Globus pallidus (tissue), 1 donor: ENCODE results near the gene MUC12.
"Not testable (repeated sequence)": the region's sequence is repeated elsewhere in the genome, so short reads cannot be mapped to it uniquely, and the experiment has no call there.

Experiments used
- DNase-seq: peaks from one replicate; pipeline ENCODE4 v3.0.0-alpha.2; 2015; ENCODE audit warnings: low spot score

The MUC12 gene

GRCh38 chr7:100962537-100962936 lies 6.8 kb upstream of the MUC12 start:
- DNase-seq: no peak

DNA sequence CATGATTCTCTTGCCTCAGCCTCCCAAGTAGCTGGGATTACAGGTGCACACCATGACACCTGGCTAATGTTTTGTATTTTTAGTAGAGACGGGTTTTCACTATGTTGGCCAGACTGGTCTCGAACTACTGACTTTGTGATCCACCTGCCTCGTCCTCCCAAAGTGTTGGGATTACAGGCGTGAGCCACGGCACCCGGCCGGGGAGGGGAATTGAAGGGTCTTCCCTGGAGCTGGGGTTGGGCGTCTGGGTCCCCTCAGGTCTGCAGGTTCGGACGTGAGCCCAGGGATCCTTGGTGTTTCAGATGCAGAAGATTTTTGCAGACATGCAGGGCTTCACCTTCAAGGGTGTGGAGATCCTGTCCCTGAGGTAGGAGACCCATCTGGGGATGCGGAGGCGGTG lies 6.0 kb upstream of the MUC12 start:
- DNase-seq: no peak

GRCh38 chr7:100963874-100964273 lies 5.5 kb upstream of the MUC12 start:
- no peak for DNase-seq

DNA sequence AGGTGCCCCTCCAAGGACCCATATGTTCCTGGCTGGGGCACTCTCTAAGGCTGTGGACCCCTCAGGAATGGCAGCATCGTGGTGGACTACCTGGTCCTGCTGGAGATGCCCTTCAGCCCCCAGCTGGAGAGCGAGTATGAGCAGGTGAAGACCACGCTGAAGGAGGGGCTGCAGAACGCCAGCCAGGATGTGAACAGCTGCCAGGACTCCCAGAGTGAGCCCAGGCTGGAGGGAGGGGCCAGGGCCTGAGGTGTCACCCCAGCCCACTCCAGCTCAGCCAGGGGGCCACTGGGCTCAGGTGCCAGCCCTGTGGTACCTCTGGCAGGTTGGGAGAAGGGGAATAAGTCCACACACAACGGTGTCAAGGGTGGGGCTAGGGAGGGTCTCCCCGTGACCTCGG lies 4.7 kb upstream of the MUC12 start:
- DNase-seq: no peak

DNA sequence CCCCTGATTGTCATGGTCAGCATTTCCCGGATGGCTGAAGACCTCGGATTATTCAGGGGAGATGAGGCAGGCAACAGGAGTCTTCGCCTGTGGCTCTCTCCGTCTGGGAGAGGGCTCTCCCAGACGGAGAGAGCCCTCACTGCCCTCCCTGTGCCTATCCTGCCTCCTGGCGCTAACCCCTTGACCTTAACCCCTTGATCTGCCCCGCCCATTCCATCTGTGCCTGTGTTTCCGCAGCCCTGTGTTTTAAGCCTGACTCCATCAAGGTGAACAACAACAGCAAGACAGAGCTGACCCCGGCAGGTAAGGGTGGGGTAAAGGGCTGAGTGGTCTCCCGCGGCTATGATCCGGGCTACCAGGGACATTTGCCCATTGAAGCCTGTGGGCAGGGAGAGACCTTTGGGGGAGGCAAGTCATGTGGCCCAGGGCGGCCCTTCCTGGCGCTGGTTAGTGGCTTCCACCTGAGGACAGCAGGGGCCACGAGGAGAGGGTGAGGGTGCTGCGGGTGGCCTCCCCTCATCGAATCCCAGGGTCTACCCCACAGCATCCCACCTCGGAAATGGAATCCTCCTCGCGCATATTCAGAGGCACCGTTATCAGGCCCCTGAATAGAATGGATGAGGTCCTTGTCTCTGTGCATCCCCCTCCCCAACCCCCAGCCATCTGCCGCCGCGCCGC lies 4.2 kb upstream of the MUC12 start:
- no peak for DNase-seq

DNA sequence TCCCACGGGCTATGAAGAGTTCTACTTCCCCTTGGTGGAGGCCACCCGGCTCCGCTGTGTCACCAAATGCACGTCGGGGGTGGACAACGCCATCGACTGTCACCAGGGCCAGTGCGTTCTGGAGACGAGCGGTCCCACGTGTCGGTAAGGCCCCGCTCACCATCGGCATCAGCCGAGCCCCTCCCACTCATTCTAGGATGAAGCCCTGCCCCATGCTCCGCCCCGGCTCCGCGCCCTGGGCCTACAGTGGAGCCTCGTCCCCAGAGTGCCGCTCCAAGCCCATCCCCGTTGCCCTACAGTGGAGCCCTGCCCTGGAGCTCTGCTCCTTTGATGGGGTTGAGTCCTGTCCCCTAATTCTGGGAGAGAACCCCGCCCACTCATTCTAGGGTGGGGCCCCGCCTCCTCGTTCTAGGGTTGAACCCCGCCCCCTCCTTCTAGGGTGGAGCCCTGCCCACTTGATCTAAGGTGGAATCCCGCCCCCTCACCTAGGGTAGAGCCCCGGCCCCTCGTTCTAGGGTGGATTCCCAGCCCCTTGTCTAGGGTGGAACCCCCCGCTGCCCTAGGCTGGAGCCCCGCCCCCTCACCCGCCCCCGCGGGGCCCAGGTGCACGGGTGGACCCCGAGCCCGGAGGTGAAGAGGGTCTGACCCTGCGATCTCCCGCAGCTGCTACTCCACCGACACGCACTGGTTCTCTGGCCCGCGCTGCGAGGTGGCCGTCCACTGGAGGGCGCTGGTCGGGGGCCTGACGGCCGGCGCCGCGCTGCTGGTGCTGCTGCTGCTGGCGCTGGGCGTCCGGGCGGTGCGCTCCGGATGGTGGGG lies 3.4 kb upstream of the MUC12 start:
- DNase-seq: peak; percentile 13

GRCh38 chr7:100966542-100967291 lies 2.6 kb upstream of the MUC12 start:
- DNase-seq: no peak

DNA sequence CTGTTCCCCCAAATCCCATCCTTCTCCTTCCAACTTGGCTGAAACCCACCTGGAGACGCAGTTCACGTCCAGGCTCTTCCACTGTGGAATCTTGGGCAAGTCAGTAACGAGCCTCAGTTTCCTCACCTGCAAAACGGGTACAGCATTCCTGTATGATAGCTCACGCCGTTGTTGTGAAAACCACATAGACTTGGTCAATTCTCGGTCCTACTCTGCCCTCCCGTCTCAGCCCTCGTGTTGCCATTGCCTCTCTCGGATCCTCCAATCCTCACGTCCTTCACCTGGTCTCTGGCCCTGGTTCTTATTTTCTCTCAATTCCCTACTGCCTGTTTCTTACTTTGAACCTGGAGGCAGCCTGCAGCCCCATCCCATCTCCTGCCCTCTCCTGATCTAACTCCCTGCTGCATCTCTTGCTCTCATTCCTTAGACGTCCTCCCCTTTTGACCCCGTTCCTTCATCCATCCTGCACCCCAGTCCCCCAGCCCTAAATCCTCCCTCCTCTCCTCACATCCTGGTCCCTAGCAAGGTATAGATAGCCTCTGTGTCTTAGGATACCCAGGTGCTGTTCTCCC lies 2.0 kb upstream of the MUC12 start:
- no peak for DNase-seq

DNA sequence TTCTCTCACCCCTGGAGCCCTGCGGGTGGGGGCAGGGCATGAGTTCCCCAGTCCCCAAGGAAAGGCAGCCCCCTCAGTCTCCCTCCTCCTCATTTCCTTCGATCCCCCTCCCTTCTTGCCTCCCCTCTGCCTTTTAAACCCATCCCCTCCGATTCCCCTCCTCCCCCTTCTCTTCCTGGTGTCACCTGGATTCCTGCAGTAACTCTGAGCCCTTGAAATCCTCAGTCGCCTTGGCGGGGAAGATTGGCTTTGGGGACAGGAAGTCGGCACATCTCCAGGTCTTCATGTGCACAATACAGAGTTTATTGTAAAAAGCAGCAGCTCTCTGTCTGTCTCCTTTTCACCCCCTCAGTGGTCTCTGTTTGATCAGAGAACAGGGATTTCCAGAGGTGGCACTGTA lies 1.3 kb upstream of the MUC12 start:
- DNase-seq: no peak

DNA sequence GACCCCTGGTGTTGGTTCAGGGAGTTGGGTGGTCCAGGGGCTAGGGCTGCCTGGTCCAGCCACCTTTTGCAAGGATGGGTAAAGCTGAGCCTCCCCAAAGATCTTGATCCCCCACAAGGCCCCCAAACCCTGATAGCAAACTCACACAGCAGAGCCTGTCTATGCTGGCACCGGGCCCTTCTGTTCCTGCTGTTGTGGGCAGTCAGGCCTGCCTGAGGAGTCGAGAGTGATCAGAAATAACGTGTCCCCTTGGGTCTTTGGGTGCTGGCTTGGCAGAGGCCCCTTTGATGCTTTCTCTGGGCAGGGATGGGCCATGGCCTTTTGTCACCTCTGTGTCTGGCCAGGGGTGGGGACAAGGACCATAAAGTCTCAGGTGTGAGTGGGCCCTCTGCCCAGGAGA lies 715 bp upstream of the MUC12 start:
- DNase-seq: no peak

DNA sequence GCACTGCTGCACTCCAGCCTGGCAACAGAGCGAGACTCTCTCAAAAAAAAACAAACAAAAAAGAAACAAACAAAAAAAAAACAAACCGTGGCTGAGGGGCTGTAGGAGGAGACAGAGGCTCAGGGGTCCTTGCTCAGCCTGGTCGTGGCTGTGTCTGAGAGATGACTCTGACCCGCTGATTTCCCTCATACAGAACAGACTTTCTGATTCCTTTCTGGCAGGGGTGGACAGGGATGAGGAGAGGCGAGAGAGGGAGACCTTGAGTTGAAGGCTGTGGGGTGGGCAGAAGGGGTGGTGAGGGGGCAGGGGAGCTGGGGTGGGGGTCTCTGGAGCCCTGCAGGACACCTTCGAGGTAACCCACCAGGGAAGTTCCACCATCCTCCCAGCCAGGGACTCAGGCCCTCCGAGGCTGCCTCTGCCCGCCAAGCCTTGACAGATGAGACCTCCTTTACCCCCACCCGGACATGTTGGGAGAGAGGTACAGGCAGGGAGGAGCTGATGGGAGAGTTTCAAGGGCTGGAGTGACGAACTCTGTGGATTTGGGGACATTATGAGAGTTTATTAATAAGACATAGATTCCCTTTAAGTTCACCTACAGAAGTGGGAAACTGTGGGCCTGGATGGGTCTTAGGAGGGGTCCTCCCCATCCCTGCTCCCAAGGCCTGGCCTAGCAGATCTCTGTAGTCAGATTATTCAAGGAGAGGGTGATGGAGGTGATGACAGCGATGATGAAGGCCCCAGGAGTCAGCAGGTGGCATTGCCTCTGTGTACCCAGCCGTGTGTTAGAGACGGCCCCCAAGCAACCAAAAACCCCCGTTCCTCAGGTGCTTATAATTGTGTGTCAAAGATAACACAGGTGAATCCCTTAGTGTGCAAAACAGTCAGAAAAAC lies 2.0 kb downstream of the MUC12 start:
- DNase-seq: no peak

DNA sequence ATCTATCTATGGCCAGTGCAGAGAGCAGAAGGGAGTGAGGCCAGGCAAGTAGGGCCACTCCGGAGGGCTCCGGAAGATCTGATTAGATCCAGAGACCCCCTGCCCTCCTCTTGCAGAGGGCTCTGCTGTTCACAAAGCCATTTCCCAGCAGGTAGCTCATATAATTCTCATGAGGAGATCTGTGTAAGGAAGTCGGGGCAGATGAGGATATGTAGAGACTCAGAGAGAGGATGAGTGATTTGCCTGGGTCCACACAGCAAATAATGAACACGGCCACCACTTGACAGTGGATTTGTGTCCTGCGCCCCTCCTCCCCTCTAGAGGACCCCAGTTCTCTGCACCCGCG lies 2.6 kb downstream of the MUC12 start:
- no peak for DNase-seq

DNA sequence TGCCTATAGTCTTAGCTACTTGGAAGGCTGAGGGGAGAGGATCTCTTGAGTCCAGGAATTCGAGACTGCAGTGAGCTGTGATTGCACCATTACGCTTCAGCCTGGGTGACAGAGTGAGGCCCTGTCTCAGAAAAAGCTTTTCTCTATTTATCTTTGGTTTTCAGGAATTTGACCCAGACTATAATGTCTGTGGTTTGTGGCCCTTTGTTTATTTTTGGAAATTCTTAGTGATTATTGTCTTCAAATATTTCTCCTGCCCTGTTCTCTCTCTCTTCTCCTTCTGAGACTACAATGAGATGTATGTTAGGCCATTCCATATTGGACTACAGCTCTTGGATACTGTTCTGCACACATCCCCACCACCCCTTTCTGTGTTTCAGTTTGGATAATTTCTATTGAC lies 4.7 kb downstream of the MUC12 start:
- DNase-seq: no peak

- no peak for DNase-seq
Observed at GRCh38 chr7:100975371-100975821, 6.0 kb downstream of the MUC12 start.

- DNase-seq: no peak
Observed at GRCh38 chr7:100978300-100978699, 8.9 kb downstream of the MUC12 start.

- DNase-seq: no peak
Observed at GRCh38 chr7:100983451-100984187, 14.3 kb downstream of the MUC12 start.

- not testable (repeated sequence) for DNase-seq
Observed at GRCh38 chr7:100984241-100984918, 15.0 kb downstream of the MUC12 start.

DNA sequence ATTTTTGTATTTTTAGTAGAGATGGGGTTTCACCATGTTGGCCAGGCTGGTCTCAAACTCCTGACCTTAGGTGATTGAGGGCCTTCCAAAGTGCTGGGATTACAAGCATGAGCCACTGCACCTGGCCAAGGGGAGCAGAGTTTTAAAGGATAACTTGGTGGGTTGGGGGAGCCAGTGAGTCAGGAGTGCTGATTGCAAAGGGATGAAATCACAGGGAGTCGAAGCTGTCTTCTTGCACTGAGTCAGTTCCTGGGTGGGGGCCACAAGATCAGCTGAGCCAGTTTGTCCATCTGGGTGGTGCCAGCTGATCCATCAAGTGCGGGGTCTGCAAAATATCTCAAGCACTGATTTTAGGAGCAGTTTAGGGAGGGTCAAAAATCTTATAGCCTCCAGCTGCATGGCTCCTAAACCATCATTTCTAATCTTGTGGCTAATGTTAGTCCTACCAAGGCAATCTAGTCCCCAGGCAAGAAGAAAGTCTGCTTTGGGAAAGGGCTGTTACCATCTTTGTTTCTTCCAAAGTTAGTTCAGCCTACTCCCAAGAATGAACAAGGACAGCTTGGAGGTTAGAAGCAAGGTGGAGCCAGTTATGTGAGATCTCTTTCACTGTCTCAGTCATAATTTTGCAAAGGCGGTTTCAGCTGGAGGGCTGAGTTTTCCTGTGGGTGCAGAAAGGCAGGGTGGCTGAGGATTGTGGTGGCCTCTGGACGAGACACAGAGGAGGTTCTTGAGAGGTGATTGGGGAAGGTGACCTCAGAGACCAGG lies 15.8 kb downstream of the MUC12 start:
- not testable (repeated sequence) for DNase-seq

DNA sequence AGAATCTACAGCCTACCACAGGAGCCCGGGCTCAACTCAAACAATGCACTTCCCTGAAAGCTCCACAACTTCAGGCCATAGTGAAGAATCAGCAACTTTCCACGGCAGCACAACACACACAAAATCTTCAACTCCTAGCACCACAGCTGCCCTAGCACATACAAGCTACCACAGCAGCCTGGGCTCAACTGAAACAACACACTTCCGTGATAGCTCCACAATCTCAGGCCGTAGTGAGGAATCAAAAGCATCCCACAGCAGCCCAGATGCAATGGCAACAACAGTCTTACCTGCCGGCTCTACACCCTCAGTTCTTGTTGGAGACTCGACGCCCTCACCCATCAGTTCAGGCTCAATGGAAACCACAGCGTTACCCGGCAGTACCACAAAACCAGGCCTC lies 22.3 kb downstream of the MUC12 start:
- DNase-seq: no peak
